GM18907 (cell line): Measurements from ENCODE around the gene CEP192.
"Not testable (repeated sequence)": the region's sequence is repeated elsewhere in the genome, so short reads cannot be mapped to it uniquely, and the experiment has no call there.

Experiments used
- ATAC-seq: cut with Tn5 transposase; IDR thresholded peaks from one replicate; pipeline ENCODE4 v1.9.1; 2021; ENCODE audit warnings: mild to moderate bottlenecking, moderate library complexity; ENCODE audit not compliant: unreplicated experiment

Gene CEP192

GRCh38 chr18:12989397-12990122 lies 1.6 kb upstream of the CEP192 start:
- ATAC-seq = no peak

GRCh38 chr18:12990123-12990475 lies 1.1 kb upstream of the CEP192 start:
- no peak for ATAC-seq

- no peak for ATAC-seq
These were observed 558 bp upstream of the CEP192 start for GRCh38 chr18:12990641-12990966.

- ATAC-seq = no peak
These were observed 638 bp downstream of the CEP192 start for GRCh38 chr18:12991821-12992179.

- ATAC-seq = no peak
These were observed 2.3 kb downstream of the CEP192 start for GRCh38 chr18:12993439-12993838.

- ATAC-seq = no peak
These were observed 4.3 kb downstream of the CEP192 start for GRCh38 chr18:12995424-12995823.

- no peak for ATAC-seq
These were observed 4.9 kb downstream of the CEP192 start for GRCh38 chr18:12995952-12996477.

GRCh38 chr18:12996661-12997292 lies 5.6 kb downstream of the CEP192 start:
- ATAC-seq = no peak

- not testable (repeated sequence) for ATAC-seq
These were observed 6.2 kb downstream of the CEP192 start for GRCh38 chr18:12997330-12997729.

- ATAC-seq = no peak
These were observed 7.3 kb downstream of the CEP192 start for GRCh38 chr18:12998332-12999060.

GRCh38 chr18:13003466-13003896 lies 12.3 kb downstream of the CEP192 start:
- ATAC-seq = peak; percentile 46

- no peak for ATAC-seq
These were observed 13.2 kb downstream of the CEP192 start for GRCh38 chr18:13004396-13004795.

GRCh38 chr18:13005289-13005688 lies 14.1 kb downstream of the CEP192 start:
- no peak for ATAC-seq

GRCh38 chr18:13006531-13007247 lies 15.5 kb downstream of the CEP192 start:
- no peak for ATAC-seq

GRCh38 chr18:13007248-13007560 lies 16.0 kb downstream of the CEP192 start:
- ATAC-seq = no peak

GRCh38 chr18:13011719-13012118 lies 20.6 kb downstream of the CEP192 start:
- ATAC-seq = no peak

- ATAC-seq = no peak
These were observed 23.1 kb downstream of the CEP192 start for GRCh38 chr18:13014232-13014631.

- ATAC-seq = no peak
These were observed 23.7 kb downstream of the CEP192 start for GRCh38 chr18:13014818-13015217.

- ATAC-seq = no peak
These were observed 26.2 kb downstream of the CEP192 start for GRCh38 chr18:13017247-13017875.

- ATAC-seq = no peak
These were observed 27.2 kb downstream of the CEP192 start for GRCh38 chr18:13018374-13018773.

GRCh38 chr18:13019301-13019700 lies 28.1 kb downstream of the CEP192 start:
- ATAC-seq = peak; percentile 61
